GM12891 (cell line): ENCODE data around the gene C5orf46.

ENCODE experiments used
- POLR2A ChIP-seq: IDR thresholded peaks from 2 replicates; pipeline ENCODE4 v1.6.1; 2011; ENCODE audit warnings: low read depth, low read length, control low read depth
- POLR2AphosphoS5 ChIP-seq: IDR thresholded peaks from 2 replicates; pipeline ENCODE4 v1.6.1; 2011; ENCODE audit warnings: low read depth, low read length, control low read depth
- POU2F2 ChIP-seq: IDR thresholded peaks from 2 replicates; pipeline ENCODE4 v1.6.1; 2011; ENCODE audit warnings: low read depth, mild to moderate bottlenecking, control low read depth, low read length, moderate library complexity
- SPI1 ChIP-seq: IDR thresholded peaks from 2 replicates; pipeline ENCODE4 v1.6.1; 2011; ENCODE audit warnings: low read depth, low read length, control low read depth
- TAF1 ChIP-seq: IDR thresholded peaks from 2 replicates; pipeline ENCODE4 v1.6.1; 2011; ENCODE audit warnings: low read depth, low read length, control low read depth

- TF ChIP-seq POLR2AphosphoS5 (no peak), POLR2A (no peak), SPI1 (no peak), TAF1 (no peak), POU2F2 (no peak)
Observed at GRCh38 chr5:147856801-147857200, 49.5 kb downstream of the C5orf46 start.
